ENCODE data around the gene ACP1. TPM values are rescaled to one million over a fixed set of nuclear protein-coding genes. Genes with fewer than 3 reads are reported as not detected.

Gene ACP1
- total RNA-seq, 1 donor from 2014 or later: 81.4 TPM

DNA sequence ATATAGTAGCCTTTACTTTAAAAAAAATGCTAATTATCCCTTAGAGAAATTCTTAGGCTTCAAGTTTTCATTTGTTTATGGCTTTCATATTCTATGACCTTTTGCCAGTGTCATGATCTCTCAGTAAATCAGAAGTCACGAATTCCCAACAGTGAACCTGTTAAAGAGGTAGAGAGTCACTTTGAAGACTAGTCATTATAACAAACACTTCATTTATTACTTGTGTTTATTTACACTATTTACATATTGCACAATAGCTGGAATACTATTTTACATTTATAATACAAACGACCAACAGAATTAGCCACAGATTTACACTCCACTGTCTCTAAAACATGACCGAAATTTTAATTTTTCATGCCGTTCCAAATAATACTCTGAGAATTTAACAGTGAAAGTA, 14.6 kb downstream of the ACP1 start:
- DNase-seq (ENCODE audit: extremely low spot score, unreplicated experiment): no peak
- Mint-ChIP-seq H3K4me1 (ENCODE audit: unreplicated experiment) (no peaks in the 10 kb centered on the region), H3K4me3 (ENCODE audit: unreplicated experiment) (no peak overlapping the region), H3K9me3 (ENCODE audit: unreplicated experiment) (no peaks in the 10 kb centered on the region), H3K27me3 (ENCODE audit: unreplicated experiment) (no peaks in the 10 kb centered on the region), H3K27ac (ENCODE audit: unreplicated experiment) (no peak overlapping the region), H3K36me3 (ENCODE audit: unreplicated experiment) (peaks cover 58% of the 10 kb centered on the region)
- TF ChIP-seq, protein P1, sequence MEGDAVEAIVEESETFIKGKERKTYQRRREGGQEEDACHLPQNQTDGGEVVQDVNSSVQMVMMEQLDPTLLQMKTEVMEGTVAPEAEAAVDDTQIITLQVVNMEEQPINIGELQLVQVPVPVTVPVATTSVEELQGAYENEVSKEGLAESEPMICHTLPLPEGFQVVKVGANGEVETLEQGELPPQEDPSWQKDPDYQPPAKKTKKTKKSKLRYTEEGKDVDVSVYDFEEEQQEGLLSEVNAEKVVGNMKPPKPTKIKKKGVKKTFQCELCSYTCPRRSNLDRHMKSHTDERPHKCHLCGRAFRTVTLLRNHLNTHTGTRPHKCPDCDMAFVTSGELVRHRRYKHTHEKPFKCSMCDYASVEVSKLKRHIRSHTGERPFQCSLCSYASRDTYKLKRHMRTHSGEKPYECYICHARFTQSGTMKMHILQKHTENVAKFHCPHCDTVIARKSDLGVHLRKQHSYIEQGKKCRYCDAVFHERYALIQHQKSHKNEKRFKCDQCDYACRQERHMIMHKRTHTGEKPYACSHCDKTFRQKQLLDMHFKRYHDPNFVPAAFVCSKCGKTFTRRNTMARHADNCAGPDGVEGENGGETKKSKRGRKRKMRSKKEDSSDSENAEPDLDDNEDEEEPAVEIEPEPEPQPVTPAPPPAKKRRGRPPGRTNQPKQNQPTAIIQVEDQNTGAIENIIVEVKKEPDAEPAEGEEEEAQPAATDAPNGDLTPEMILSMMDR (IDR thresholded peaks at IDR 0.05): no peak

GRCh38 chr2:279956-280649, 15.4 kb downstream of the ACP1 start:
- H3K27ac Mint-ChIP-seq (ENCODE audit: unreplicated experiment): no peak overlapping the region
- TF ChIP-seq, protein P1 (IDR thresholded peaks at IDR 0.05): no peak
- no peak for DNase-seq (ENCODE audit: extremely low spot score, unreplicated experiment)

DNA sequence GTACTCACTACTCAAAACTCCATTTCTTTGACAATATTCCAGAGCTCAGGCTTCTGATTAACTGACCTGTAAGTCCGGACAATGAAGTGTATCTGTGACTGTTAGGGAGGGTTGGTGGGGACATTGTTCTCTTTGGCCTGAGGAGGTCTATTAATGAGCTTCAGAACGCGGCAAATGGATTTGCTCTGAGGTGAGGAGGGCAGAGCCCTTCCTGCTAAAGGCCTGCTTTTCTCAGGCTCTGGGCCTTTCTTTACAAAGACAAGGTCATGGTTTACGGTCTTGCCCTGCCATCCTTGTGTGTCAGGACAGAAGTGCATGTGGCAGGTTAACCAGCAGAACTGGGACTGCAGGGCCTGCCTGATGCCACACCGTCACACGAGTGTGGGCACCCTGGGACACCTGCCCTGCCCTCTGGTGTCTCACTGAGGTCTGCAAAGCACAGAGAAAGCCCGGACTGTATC, 15.9 kb downstream of the ACP1 start:
- Mint-ChIP-seq H3K36me3 (ENCODE audit: unreplicated experiment) (peaks cover 65% of the 10 kb centered on the region), H3K9me3 (ENCODE audit: unreplicated experiment) (no peaks in the 10 kb centered on the region), H3K4me3 (ENCODE audit: unreplicated experiment) (no peak overlapping the region), H3K27ac (ENCODE audit: unreplicated experiment) (no peak overlapping the region), H3K4me1 (ENCODE audit: unreplicated experiment) (peaks cover 7% of the 10 kb centered on the region), H3K27me3 (ENCODE audit: unreplicated experiment) (no peaks in the 10 kb centered on the region)
- TF ChIP-seq, protein P1 (IDR thresholded peaks at IDR 0.05): no peak
- no peak for DNase-seq (ENCODE audit: extremely low spot score, unreplicated experiment)

More at GRCh38 chr2:279956-280649, 15.4 kb downstream of the ACP1 start:
- Mint-ChIP-seq H3K9me3 (ENCODE audit: unreplicated experiment) (no peaks in the 10 kb centered on the region), H3K36me3 (ENCODE audit: unreplicated experiment) (peaks cover 59% of the 10 kb centered on the region), H3K27me3 (ENCODE audit: unreplicated experiment) (no peaks in the 10 kb centered on the region), H3K4me3 (ENCODE audit: unreplicated experiment) (no peak overlapping the region), H3K4me1 (ENCODE audit: unreplicated experiment) (peaks cover under 1% of the 10 kb centered on the region)

- H3K27me3 Mint-ChIP-seq (ENCODE audit: unreplicated experiment): no peaks in the 10 kb centered on the region
- no peak for DNase-seq (ENCODE audit: extremely low spot score, unreplicated experiment)
- H3K27ac Mint-ChIP-seq (ENCODE audit: unreplicated experiment): no peak overlapping the region
- no peak overlapping the region for H3K4me3 Mint-ChIP-seq (ENCODE audit: unreplicated experiment)
- TF ChIP-seq, protein P1 (IDR thresholded peaks at IDR 0.05): no peak
- peaks cover 14% of the 10 kb centered on the region for H3K4me1 Mint-ChIP-seq (ENCODE audit: unreplicated experiment)
- H3K36me3 Mint-ChIP-seq (ENCODE audit: unreplicated experiment): peaks cover 67% of the 10 kb centered on the region
- H3K9me3 Mint-ChIP-seq (ENCODE audit: unreplicated experiment): no peaks in the 10 kb centered on the region
These were observed 16.6 kb downstream of the ACP1 start for GRCh38 chr2:281381-281780.

DNA sequence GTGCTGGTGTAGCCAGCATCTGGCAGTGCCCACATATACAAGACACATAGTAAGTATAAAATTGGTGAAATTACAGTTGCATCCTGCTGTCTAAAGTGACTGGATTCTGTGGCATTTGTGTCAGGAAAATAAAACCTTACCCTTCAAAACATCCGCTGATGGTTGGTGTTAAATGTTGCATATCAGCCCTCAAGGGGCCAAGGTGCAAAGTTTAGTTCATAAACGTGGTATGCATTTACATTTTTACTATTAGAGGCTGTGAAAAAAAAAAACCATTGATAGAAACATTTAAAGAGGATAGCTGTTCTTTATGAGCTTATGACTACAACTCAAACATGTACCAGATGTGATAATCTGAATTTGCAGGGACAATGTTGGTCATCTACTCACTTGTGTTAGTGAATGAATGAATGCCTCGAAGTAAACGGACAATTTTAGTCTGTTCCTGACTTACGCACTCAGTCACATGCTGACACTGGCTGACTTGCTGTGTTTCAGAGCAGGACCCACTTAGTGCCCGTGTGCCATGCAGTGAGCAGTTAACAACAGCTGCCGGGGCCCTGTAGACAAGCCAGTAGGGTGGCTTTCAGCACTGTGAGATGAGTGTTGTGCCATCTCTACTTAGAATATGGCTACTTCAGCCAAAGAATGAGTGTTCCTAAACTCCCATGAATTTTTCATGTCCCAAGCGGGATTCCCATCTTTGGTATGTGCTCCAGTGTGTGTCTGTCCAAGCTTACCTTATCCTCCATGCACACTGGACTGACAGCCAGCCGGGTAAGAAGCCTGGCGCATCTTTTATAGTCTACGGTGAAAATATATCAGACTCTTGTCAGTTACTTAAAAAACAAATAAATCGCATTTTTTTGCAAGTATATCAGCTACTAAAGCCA, 17.9 kb downstream of the ACP1 start:
- TF ChIP-seq, protein P1 (IDR thresholded peaks at IDR 0.05): no peak
- Mint-ChIP-seq H3K4me1 (ENCODE audit: unreplicated experiment) (peaks cover 22% of the 10 kb centered on the region), H3K27me3 (ENCODE audit: unreplicated experiment) (no peaks in the 10 kb centered on the region), H3K36me3 (ENCODE audit: unreplicated experiment) (peaks cover 59% of the 10 kb centered on the region), H3K27ac (ENCODE audit: unreplicated experiment) (no peak overlapping the region), H3K9me3 (ENCODE audit: unreplicated experiment) (no peaks in the 10 kb centered on the region), H3K4me3 (ENCODE audit: unreplicated experiment) (no peak overlapping the region)
- no peak for DNase-seq (ENCODE audit: extremely low spot score, unreplicated experiment)

Data from osteocyte (in vitro differentiated cells).